NCI-H2227 (cell line): Measurements from ENCODE around the gene PSMB8.

Source experiments
- DNase-seq: peaks from one replicate; lab custom pipeline; 2025; ENCODE audit not compliant: unreplicated experiment; lab: John Stamatoyannopoulos, UW

PSMB8 gene

DNA sequence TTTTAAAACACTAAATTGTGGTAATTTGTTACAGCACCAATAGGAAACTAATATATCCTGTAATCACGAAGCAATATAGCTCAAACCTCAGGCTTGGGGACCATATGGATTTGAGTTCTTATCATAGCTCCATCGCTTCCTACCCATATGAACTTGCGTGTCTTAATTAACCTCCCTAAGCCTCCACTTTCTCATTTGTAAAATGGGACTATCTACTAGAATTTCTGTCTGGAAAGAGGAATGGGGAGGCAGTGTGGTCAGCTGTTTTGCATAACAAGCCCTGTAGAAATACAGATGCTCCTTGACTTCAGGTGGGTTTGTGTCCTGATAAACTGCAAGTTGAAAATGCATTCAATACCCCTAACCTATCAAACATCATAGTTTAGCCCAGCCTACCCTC is 44.1 kb downstream of the PSMB8 start:
- DNase-seq = no peak

GRCh38 chr6:32799168-32799567 is 44.7 kb downstream of the PSMB8 start:
- DNase-seq = no peak

GRCh38 chr6:32796848-32797776 is 46.7 kb downstream of the PSMB8 start:
- DNase-seq = peak; percentile 66

DNA sequence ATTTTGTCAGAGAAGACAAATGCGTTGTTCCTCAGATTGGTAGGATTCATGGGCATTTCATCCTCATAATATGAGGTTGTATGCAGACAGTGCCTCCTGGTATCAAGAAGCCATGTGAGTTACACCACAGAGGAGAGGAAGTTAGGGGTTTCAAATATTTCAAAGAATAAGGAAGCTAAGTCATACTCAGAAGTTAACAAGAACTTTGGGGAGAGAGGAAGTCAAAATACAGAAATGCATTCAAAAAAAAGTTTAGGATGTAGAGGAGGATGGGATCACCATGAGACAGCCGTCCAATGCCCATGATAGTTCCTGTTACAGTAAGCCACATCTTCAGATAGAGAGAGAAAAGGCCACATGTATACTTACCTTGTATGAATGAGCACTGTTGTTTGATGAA is 49.3 kb downstream of the PSMB8 start:
- no peak for DNase-seq

DNA sequence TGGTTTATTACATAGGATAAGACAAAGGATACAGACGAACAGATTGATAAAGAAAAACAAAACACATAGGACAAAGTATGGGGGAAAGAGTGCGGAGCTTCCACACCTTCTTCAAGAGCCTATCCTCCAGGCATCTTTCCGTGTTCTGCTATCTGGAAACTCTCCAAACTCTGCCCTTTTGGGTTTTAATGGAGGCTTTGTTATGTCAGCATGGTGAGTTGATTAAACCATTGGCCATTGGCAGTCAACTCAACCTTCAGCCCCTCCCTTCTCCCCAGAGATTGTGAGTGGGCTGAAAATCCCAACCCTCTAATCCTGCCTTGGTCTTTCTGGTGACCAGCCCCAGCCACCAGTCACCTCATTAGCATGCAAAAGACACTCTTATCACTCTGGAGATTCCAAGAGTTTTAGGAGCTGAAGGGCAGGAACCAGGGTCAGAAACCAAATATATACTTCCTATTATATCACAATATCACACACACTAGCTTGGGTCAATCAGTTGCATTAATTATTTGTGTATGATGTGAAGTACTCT is 50.9 kb downstream of the PSMB8 start:
- no peak for DNase-seq
